ENCODE data around the gene TNFRSF9.

TNFRSF9 gene

DNA sequence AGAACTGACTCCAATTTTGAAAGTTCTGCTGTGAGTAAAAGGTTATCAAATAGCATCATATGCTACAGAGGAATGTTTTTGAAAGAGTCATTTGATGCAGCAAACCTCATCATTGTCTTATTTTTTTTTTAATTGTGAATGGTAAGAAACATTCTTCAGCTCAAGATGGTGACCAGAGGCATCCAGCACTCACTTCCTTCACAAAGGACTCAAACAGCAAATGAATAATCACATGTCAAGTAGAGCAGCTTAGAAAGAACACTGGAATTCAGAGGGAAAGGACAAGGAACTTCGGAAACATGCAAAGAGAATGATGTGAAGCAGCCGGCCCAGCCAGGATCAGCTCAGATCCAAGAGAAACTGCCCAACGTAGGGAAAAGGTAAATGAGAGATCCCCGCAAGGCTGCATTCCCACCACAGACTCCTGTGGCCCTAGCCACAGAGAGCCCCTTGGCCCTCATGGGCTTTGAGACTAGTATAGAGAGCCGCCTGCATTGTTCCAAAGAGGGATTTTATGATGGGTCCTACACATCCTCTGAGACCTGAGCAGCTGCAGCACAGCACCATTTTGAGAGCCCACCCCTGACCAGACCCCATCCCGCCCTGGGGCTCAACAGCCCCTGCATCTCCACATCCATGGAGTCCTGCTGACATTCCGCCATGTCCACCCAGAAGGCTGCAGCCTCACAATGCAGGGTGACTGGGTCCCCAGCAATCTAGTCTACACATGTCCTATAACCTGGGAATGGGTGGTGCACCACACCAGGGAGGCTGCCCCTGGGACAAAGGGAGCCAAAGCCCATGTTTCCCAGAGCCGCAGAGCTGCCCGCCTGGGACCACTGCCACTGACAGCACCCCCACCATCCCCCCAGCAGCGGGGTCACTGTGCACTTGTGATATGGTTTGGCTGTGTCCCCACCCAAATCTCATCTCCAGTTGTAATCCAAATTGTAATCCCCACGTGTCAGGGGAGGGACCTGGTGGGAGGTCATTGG is 66.5 kb downstream of the TNFRSF9 start:
- peaks cover 2% of the 10 kb centered on the region for H3K9me3 ChIP-seq (ENCODE audit: severe bottlenecking)
- no peak for ATAC-seq (ENCODE audit: low read depth)
- TF ChIP-seq, protein P1, sequence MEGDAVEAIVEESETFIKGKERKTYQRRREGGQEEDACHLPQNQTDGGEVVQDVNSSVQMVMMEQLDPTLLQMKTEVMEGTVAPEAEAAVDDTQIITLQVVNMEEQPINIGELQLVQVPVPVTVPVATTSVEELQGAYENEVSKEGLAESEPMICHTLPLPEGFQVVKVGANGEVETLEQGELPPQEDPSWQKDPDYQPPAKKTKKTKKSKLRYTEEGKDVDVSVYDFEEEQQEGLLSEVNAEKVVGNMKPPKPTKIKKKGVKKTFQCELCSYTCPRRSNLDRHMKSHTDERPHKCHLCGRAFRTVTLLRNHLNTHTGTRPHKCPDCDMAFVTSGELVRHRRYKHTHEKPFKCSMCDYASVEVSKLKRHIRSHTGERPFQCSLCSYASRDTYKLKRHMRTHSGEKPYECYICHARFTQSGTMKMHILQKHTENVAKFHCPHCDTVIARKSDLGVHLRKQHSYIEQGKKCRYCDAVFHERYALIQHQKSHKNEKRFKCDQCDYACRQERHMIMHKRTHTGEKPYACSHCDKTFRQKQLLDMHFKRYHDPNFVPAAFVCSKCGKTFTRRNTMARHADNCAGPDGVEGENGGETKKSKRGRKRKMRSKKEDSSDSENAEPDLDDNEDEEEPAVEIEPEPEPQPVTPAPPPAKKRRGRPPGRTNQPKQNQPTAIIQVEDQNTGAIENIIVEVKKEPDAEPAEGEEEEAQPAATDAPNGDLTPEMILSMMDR (IDR thresholded peaks at IDR 0.05; ENCODE audit: poor library complexity, severe bottlenecking): no peak
- DNase-seq (ENCODE audit: low spot score): no peak
- H3K4me3 ChIP-seq (ENCODE audit: severe bottlenecking): no peak overlapping the region
- no peaks in the 10 kb centered on the region for H3K4me1 ChIP-seq (ENCODE audit: insufficient read depth, poor library complexity, severe bottlenecking)
- no peaks in the 10 kb centered on the region for H3K36me3 ChIP-seq (ENCODE audit: low read depth)
- no peaks in the 10 kb centered on the region for H3K27me3 ChIP-seq (ENCODE audit: insufficient read depth, poor library complexity, severe bottlenecking)
- no peak overlapping the region for H3K27ac ChIP-seq (ENCODE audit: poor library complexity, severe bottlenecking)

DNA sequence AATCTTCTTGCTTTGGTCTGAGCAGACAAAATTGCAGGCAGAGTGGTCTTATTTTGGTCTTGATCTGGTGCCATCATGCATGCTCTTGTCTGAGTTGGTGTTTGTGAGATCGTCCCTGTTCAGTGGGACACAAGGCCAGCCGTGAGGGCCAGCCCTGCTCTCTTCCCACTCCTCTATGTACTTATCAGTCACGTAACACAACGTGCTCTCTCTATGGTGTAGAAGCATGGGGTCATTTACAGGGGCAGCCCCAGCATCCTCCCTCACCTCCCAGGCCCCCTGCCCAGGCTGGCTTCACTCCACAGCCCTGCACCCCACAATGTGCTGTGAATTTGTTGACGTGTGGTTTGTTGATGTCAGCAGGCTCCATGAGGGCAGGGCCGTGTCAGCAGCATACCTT is 69.5 kb downstream of the TNFRSF9 start:
- H3K4me1 ChIP-seq (ENCODE audit: insufficient read depth, poor library complexity, severe bottlenecking): no peaks in the 10 kb centered on the region
- DNase-seq (ENCODE audit: low spot score) (no peak), ATAC-seq (ENCODE audit: low read depth) (no peak)
- no peak overlapping the region for H3K27ac ChIP-seq (ENCODE audit: poor library complexity, severe bottlenecking)
- TF ChIP-seq, protein P1 (IDR thresholded peaks at IDR 0.05; ENCODE audit: poor library complexity, severe bottlenecking): no peak
- no peaks in the 10 kb centered on the region for H3K27me3 ChIP-seq (ENCODE audit: insufficient read depth, poor library complexity, severe bottlenecking)
- H3K36me3 ChIP-seq (ENCODE audit: low read depth): no peaks in the 10 kb centered on the region
- H3K4me3 ChIP-seq (ENCODE audit: severe bottlenecking): no peak overlapping the region
- peaks cover 2% of the 10 kb centered on the region for H3K9me3 ChIP-seq (ENCODE audit: severe bottlenecking)

DNA sequence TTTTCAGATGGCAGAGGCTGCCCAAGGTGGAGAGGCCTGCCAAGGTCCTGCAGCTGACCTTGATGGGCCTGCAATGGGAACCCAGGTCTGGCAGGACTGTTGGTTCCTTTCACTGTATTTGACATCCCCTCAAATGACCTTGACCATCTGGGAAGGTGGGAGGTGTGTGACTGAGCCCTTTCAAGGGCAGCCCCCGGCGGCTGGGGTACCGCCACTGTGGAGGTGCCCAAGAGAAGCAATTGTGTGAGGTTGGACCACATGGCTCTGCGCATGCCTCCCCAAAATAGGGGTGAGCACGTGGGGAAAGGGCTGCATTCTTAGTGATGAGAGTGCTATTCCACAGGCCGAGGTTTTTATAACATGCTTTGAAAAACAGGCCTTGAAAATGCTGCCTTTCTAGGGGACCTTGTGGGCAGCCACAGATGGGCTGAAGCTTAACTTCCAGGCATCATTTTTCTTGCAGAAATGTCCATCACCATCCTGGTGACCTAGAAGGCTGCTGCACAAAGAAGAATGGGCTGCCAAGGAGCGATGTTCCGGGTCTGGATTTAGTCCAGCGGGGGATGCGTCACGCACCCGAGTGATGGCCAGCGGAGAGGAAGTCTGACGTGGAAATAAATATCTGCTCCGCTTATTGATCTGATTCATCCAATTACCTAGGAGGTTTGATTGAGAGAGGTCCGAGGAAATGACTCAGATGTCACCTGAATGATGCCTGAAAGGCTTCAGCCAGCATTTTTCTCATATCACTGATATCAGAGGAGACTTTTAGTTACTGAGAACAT is 71.3 kb downstream of the TNFRSF9 start:
- no peaks in the 10 kb centered on the region for H3K27me3 ChIP-seq (ENCODE audit: insufficient read depth, poor library complexity, severe bottlenecking)
- no peak overlapping the region for H3K27ac ChIP-seq (ENCODE audit: poor library complexity, severe bottlenecking)
- peaks cover 2% of the 10 kb centered on the region for H3K9me3 ChIP-seq (ENCODE audit: severe bottlenecking)
- TF ChIP-seq, protein P1 (IDR thresholded peaks at IDR 0.05; ENCODE audit: poor library complexity, severe bottlenecking): no peak
- ATAC-seq (ENCODE audit: low read depth): no peak; the same call in 2 of the 3 replicates
- H3K4me3 ChIP-seq (ENCODE audit: severe bottlenecking): no peak overlapping the region
- H3K4me1 ChIP-seq (ENCODE audit: insufficient read depth, poor library complexity, severe bottlenecking): no peaks in the 10 kb centered on the region
- no peak for DNase-seq (ENCODE audit: low spot score)
- H3K36me3 ChIP-seq (ENCODE audit: low read depth): no peaks in the 10 kb centered on the region

DNA sequence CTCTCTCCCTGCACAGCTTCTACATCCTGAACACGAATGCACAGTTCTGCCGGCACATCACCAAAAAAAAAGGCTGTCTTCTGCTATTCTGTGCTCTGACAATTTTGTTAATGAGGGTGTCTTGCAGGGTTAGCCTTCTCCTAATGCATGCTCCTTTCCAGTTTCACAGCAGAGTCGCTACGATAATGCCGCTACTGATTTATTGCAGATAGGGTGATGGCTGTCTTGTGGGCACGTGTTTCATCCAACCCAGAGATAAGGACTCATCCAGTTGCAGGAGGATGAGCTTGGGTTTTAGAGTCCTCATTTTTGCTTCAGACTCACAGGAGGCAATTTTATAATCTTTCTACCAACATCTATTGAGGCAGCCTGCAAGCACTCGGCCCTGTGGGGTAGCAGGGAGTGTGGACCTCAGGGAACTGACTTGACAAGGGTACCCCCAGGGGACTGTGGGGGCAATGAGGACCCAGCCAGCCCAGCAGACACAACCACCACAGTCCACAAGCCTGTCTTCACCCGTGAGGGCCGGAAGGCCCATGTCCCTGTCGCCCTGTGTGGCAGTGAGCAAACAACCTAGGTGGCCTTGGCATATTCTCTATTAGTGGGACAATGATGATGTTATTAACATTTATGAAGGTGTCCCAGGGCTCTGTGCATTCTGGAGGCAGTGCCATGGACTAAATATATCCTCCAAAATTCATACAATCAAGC is 72.4 kb downstream of the TNFRSF9 start:
- TF ChIP-seq, protein P1 (IDR thresholded peaks at IDR 0.05; ENCODE audit: poor library complexity, severe bottlenecking): no peak
- Histone ChIP-seq H3K4me3 (ENCODE audit: severe bottlenecking) (no peak overlapping the region), H3K27ac (ENCODE audit: poor library complexity, severe bottlenecking) (no peak overlapping the region), H3K27me3 (ENCODE audit: insufficient read depth, poor library complexity, severe bottlenecking) (no peaks in the 10 kb centered on the region), H3K9me3 (ENCODE audit: severe bottlenecking) (peaks cover 2% of the 10 kb centered on the region), H3K4me1 (ENCODE audit: insufficient read depth, poor library complexity, severe bottlenecking) (no peaks in the 10 kb centered on the region), H3K36me3 (ENCODE audit: low read depth) (no peaks in the 10 kb centered on the region)
- no peak for ATAC-seq (ENCODE audit: low read depth)
- no peak for DNase-seq (ENCODE audit: low spot score)

Measured in RWPE2 (cell line).